GM23338 (cell line): ENCODE measurements around the gene RAP2A. TPM values are rescaled to one million over a fixed set of nuclear protein-coding genes. Genes with fewer than 3 reads are reported as not detected.

Experiments
- ATAC-seq: fragments of 200-7000 bp; cut with Tn5 transposase; 3 replicates; pipeline ENCODE4 v1.9.1; 2020
- DNase-seq: peaks from one replicate; pipeline ENCODE4 v3.0.0-alpha.2; 2015; ENCODE audit warnings: low spot score
- H2AFZ ChIP-seq: fragments of 200-600 bp; sonication (generic); 2 replicates; pipeline ENCODE4 v1.8.0; 2016; ENCODE audit warnings: antibody characterized with exemption, mild to moderate bottlenecking, moderate library complexity
- H3F3A ChIP-seq: fragments of 200-600 bp; sonication (generic); replicated peaks from 2 replicates; pipeline ENCODE4 v1.8.0; 2017; ENCODE audit warnings: antibody characterized with exemption, mixed run types, low read depth
- H3K27ac ChIP-seq: fragments of 200-600 bp; sonication (generic); 2 replicates; pipeline ENCODE4 v1.6.1; 2016; ENCODE audit warnings: low read depth
- H3K27me3 ChIP-seq: fragments of 200-600 bp; sonication (generic); 2 replicates; pipeline ENCODE4 v1.8.0; 2016; ENCODE audit warnings: mild to moderate bottlenecking, mixed run types, moderate library complexity; ENCODE audit not compliant: insufficient read depth
- H3K36me3 ChIP-seq: fragments of 200-600 bp; sonication (generic); 2 replicates; pipeline ENCODE4 v1.8.0; 2016; ENCODE audit warnings: mild to moderate bottlenecking; ENCODE audit not compliant: insufficient read depth
- H3K4me1 ChIP-seq: fragments of 200-600 bp; sonication (generic); 2 replicates; pipeline ENCODE4 v1.8.0; 2016; ENCODE audit warnings: mild to moderate bottlenecking, moderate library complexity; ENCODE audit not compliant: insufficient read depth
- H3K4me2 ChIP-seq: fragments of 200-600 bp; sonication (generic); 2 replicates; pipeline ENCODE4 v1.7.1; 2017; ENCODE audit warnings: mixed run types
- H3K4me3 ChIP-seq: fragments of 200-600 bp; sonication (generic); 2 replicates; pipeline ENCODE4 v1.6.1; 2016; ENCODE audit warnings: mixed run types
- H3K79me2 ChIP-seq: fragments of 200-600 bp; sonication (generic); replicated peaks from 2 replicates; pipeline ENCODE4 v1.8.0; 2017; ENCODE audit warnings: mild to moderate bottlenecking; ENCODE audit not compliant: insufficient read depth
- H3K9me2 ChIP-seq: fragments of 200-600 bp; sonication (generic); 2 replicates; pipeline ENCODE4 v1.8.0; 2017; ENCODE audit not compliant: insufficient read depth
- H4K20me1 ChIP-seq: fragments of 200-600 bp; sonication (generic); replicated peaks from 2 replicates; pipeline ENCODE4 v1.8.0; 2017; ENCODE audit warnings: mild to moderate bottlenecking; ENCODE audit not compliant: insufficient read depth
- H3K27ac Mint-ChIP-seq: 2 replicates; pipeline ENCODE4 v1.8.0; 2020; ENCODE audit warnings: inconsistent platforms, mild to moderate bottlenecking, moderate library complexity, mixed read lengths
- H3K27me3 Mint-ChIP-seq: 3 replicates; pipeline ENCODE4 v1.8.0; 2022; ENCODE audit warnings: low read depth, mild to moderate bottlenecking, moderate library complexity, mixed read lengths, inconsistent platforms; ENCODE audit not compliant: insufficient read depth, poor library complexity
- H3K36me3 Mint-ChIP-seq: 3 replicates; pipeline ENCODE4 v1.8.0; 2021; ENCODE audit warnings: low read depth, mild to moderate bottlenecking, inconsistent platforms, moderate library complexity, mixed read lengths
- H3K4me1 Mint-ChIP-seq: 3 replicates; pipeline ENCODE4 v1.8.0; 2020; ENCODE audit warnings: mild to moderate bottlenecking, inconsistent platforms, mixed read lengths
- H3K4me3 Mint-ChIP-seq: 3 replicates; pipeline ENCODE4 v1.8.0; 2021; ENCODE audit warnings: moderate library complexity, mild to moderate bottlenecking, inconsistent platforms, mixed read lengths
- H3K9me3 Mint-ChIP-seq: 3 replicates; pipeline ENCODE4 v1.8.0; 2020; ENCODE audit warnings: moderate library complexity, mild to moderate bottlenecking, inconsistent platforms, mixed read lengths
- CREB1 ChIP-seq: fragments of 250-450 bp; sonication (Bioruptor Pico); IDR thresholded peaks from 2 replicates; pipeline ENCODE4 v1.5.0; 2020; ENCODE audit warnings: low read depth, mild to moderate bottlenecking, moderate library complexity
- EZH2 ChIP-seq: fragments of 200-600 bp; sonication (generic); IDR thresholded peaks from one replicate; pipeline ENCODE4 v1.8.0; 2017; ENCODE audit warnings: antibody characterized with exemption, mild to moderate bottlenecking, low read depth; ENCODE audit not compliant: unreplicated experiment
- EZH2phosphoT487 ChIP-seq: fragments of 200-600 bp; sonication (generic); IDR thresholded peaks from one replicate; pipeline ENCODE4 v1.8.1; 2018; ENCODE audit warnings: antibody characterized with exemption; ENCODE audit not compliant: unreplicated experiment
- POLR2AphosphoS5 ChIP-seq: IDR thresholded peaks from 2 replicates; pipeline ENCODE4 v1.6.1; 2016; ENCODE audit warnings: antibody characterized with exemption, low read depth
- STAT1 ChIP-seq: IDR thresholded peaks from one replicate; pipeline ENCODE4 v1.6.1; 2016; ENCODE audit warnings: antibody characterized with exemption; ENCODE audit not compliant: unreplicated experiment
- ZNF114 ChIP-seq: fragments of 250-450 bp; sonication (Bioruptor Pico); IDR thresholded peaks from 2 replicates; pipeline ENCODE4 v1.5.0; 2020; ENCODE audit warnings: mild to moderate bottlenecking, moderate library complexity
- ZNF331 ChIP-seq: fragments of 250-450 bp; sonication (Bioruptor Pico); IDR thresholded peaks from 2 replicates; pipeline ENCODE4 v1.5.0; 2020; ENCODE audit warnings: low read depth, mild to moderate bottlenecking, moderate library complexity
- polyA plus RNA-seq: library from polyadenylated mRNA; unstranded; fragments of >200 nt; fragmentation: Nextera tagmentation; extraction: Ambion mirVana; gene quantifications from 2 replicates; pipeline ENCODE4 v1.2.1, GENCODE V29; 2016
- total RNA-seq: library from RNA; depleted of rRNA; stranded (reverse); fragments of >200 nt; shearing (Covaris generic); gene quantifications from 2 replicates; pipeline ENCODE4 v1.2.3, GENCODE V29; 2014
- TF ChIP-seq, protein P1 (sequence below): fragments of 250-450 bp; sonication (Bioruptor Pico); IDR thresholded peaks from 2 replicates; pipeline ENCODE4 v1.5.0; 2020; ENCODE audit warnings: mild to moderate bottlenecking, moderate library complexity
- TF ChIP-seq, protein P2 (sequence below): IDR thresholded peaks from 2 replicates; pipeline ENCODE4 v1.6.1; 2016; ENCODE audit warnings: antibody characterized with exemption
- TF ChIP-seq, protein P3 (sequence below): IDR thresholded peaks from one replicate; pipeline ENCODE4 v1.6.1; 2018; ENCODE audit warnings: antibody characterized with exemption; ENCODE audit not compliant: unreplicated experiment
- TF ChIP-seq, protein P4 (sequence below), 2 experiments: fragments of 200-600 bp in 1 of 2; sonication (generic) in 1 of 2; conservative IDR thresholded peaks; 2 replicates each; pipeline versions ENCODE4 v1.5.1 to v1.6.1; 2016 to 2017; ENCODE audit warnings: antibody characterized with exemption in 2 of 2, low read depth in 2 of 2, mild to moderate bottlenecking in 2 of 2, moderate library complexity in 1 of 2

RAP2A gene
- total and polyA plus RNA-seq, 2 experiments from 2014 or later = 10.4 to 35.3 TPM

DNA sequence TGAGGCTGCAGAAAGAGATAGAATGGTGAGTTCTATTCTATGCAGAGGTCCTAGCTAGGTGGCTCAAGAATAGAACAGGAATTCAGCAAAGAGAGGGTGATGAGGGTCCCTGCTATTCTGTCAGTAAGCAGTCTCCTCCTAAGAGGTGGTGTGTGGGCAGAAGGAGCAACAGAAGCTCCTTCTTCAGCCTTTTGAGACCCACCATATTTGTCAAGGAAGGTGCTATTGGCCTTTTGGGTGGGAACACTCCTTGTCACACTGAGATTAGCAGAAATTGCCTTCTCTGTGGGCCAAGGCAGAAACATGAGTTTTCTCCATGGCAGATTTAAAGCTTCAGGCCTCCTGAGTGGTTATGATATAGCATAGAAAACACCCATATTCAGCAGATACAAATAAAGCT is 39.4 kb upstream of the RAP2A start (continued):
- TF ChIP-seq, protein P1, sequence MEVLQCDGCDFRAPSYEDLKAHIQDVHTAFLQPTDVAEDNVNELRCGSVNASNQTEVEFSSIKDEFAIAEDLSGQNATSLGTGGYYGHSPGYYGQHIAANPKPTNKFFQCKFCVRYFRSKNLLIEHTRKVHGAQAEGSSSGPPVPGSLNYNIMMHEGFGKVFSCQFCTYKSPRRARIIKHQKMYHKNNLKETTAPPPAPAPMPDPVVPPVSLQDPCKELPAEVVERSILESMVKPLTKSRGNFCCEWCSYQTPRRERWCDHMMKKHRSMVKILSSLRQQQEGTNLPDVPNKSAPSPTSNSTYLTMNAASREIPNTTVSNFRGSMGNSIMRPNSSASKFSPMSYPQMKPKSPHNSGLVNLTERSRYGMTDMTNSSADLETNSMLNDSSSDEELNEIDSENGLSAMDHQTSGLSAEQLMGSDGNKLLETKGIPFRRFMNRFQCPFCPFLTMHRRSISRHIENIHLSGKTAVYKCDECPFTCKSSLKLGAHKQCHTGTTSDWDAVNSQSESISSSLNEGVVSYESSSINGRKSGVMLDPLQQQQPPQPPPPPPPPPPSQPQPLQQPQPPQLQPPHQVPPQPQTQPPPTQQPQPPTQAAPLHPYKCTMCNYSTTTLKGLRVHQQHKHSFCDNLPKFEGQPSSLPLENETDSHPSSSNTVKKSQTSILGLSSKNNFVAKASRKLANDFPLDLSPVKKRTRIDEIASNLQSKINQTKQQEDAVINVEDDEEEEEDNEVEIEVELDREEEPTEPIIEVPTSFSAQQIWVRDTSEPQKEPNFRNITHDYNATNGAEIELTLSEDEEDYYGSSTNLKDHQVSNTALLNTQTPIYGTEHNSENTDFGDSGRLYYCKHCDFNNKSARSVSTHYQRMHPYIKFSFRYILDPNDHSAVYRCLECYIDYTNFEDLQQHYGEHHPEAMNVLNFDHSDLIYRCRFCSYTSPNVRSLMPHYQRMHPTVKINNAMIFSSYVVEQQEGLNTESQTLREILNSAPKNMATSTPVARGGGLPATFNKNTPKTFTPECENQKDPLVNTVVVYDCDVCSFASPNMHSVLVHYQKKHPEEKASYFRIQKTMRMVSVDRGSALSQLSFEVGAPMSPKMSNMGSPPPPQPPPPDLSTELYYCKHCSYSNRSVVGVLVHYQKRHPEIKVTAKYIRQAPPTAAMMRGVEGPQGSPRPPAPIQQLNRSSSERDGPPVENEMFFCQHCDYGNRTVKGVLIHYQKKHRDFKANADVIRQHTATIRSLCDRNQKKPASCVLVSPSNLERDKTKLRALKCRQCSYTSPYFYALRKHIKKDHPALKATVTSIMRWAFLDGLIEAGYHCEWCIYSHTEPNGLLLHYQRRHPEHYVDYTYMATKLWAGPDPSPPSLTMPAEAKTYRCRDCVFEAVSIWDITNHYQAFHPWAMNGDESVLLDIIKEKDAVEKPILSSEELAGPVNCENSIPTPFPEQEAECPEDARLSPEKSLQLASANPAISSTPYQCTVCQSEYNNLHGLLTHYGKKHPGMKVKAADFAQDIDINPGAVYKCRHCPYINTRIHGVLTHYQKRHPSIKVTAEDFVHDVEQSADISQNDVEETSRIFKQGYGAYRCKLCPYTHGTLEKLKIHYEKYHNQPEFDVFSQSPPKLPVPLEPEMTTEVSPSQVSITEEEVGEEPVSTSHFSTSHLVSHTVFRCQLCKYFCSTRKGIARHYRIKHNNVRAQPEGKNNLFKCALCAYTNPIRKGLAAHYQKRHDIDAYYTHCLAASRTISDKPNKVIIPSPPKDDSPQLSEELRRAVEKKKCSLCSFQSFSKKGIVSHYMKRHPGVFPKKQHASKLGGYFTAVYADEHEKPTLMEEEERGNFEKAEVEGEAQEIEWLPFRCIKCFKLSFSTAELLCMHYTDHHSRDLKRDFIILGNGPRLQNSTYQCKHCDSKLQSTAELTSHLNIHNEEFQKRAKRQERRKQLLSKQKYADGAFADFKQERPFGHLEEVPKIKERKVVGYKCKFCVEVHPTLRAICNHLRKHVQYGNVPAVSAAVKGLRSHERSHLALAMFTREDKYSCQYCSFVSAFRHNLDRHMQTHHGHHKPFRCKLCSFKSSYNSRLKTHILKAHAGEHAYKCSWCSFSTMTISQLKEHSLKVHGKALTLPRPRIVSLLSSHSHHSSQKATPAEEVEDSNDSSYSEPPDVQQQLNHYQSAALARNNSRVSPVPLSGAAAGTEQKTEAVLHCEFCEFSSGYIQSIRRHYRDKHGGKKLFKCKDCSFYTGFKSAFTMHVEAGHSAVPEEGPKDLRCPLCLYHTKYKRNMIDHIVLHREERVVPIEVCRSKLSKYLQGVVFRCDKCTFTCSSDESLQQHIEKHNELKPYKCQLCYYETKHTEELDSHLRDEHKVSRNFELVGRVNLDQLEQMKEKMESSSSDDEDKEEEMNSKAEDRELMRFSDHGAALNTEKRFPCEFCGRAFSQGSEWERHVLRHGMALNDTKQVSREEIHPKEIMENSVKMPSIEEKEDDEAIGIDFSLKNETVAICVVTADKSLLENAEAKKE = no peak
- TF ChIP-seq EZH2 (no peak), EZH2phosphoT487 (no peak), POLR2AphosphoS5 (no peak), ZNF114 (CRISPR knock-in tag) (no peak), STAT1 (no peak)

DNA sequence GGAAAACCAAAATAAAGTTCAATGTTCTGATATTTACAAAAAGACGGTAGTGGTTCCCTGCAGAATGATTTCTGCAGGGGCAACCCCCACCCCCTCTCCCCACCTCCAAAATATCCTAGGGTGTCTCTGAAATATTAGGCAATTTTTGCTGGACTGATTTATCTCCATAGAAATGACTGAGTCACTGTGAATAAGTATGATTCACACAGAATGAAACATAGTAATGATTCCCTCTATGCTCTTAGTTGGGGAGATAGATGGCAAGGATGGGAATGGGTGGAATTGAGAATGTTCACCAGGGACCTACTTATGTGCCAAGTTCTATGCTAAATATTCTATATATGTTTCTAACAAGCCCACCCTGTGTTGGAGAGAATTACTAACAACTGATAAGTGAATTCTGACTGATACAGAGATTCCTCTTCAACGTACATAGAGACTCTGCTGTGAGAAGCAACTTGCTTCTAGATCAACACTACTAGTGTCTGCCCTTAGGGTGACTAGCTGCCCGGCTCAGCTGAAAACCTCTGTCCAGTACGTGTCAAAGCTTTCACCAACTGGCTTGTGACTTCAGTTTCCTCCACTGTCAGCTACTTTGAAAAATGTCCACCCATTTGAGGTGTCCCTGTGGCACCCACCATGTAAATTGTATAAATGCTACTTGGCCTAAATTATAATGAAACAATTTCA is 38.4 kb upstream of the RAP2A start:
- Histone ChIP-seq H3K27ac (no peak overlapping the region), H3K9me2 (0 out of 2 replicates have a peak, but pooled peaks cover 3% of the 10 kb centered on the region), H3K27me3 (no peaks in the 10 kb centered on the region), H3K79me2 (no peaks in the 10 kb centered on the region), H4K20me1 (no peaks in the 10 kb centered on the region), H3K4me2 (no peak overlapping the region), H2AFZ (no peak overlapping the region), H3F3A (no peaks in the 10 kb centered on the region), H3K4me3 (no peak overlapping the region), H3K36me3 (no peaks in the 10 kb centered on the region), H3K4me1 (peaks cover 4% of the 10 kb centered on the region; the same call in 1 of the 2 replicates)
- H3K36me3 Mint-ChIP-seq = no peaks in the 10 kb centered on the region
- no peaks in the 10 kb centered on the region for H3K4me1 Mint-ChIP-seq
- DNase-seq = no peak
- no peak overlapping the region for H3K4me3 Mint-ChIP-seq
- H3K27ac Mint-ChIP-seq = no peak overlapping the region
- H3K27me3 Mint-ChIP-seq = no peaks in the 10 kb centered on the region
- no peaks in the 10 kb centered on the region for H3K9me3 Mint-ChIP-seq
- no peak for ATAC-seq
- TF ChIP-seq, protein P2, sequence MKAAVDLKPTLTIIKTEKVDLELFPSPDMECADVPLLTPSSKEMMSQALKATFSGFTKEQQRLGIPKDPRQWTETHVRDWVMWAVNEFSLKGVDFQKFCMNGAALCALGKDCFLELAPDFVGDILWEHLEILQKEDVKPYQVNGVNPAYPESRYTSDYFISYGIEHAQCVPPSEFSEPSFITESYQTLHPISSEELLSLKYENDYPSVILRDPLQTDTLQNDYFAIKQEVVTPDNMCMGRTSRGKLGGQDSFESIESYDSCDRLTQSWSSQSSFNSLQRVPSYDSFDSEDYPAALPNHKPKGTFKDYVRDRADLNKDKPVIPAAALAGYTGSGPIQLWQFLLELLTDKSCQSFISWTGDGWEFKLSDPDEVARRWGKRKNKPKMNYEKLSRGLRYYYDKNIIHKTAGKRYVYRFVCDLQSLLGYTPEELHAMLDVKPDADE = no peak
- TF ChIP-seq, protein P3, sequence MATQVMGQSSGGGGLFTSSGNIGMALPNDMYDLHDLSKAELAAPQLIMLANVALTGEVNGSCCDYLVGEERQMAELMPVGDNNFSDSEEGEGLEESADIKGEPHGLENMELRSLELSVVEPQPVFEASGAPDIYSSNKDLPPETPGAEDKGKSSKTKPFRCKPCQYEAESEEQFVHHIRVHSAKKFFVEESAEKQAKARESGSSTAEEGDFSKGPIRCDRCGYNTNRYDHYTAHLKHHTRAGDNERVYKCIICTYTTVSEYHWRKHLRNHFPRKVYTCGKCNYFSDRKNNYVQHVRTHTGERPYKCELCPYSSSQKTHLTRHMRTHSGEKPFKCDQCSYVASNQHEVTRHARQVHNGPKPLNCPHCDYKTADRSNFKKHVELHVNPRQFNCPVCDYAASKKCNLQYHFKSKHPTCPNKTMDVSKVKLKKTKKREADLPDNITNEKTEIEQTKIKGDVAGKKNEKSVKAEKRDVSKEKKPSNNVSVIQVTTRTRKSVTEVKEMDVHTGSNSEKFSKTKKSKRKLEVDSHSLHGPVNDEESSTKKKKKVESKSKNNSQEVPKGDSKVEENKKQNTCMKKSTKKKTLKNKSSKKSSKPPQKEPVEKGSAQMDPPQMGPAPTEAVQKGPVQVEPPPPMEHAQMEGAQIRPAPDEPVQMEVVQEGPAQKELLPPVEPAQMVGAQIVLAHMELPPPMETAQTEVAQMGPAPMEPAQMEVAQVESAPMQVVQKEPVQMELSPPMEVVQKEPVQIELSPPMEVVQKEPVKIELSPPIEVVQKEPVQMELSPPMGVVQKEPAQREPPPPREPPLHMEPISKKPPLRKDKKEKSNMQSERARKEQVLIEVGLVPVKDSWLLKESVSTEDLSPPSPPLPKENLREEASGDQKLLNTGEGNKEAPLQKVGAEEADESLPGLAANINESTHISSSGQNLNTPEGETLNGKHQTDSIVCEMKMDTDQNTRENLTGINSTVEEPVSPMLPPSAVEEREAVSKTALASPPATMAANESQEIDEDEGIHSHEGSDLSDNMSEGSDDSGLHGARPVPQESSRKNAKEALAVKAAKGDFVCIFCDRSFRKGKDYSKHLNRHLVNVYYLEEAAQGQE = no peak
- TF ChIP-seq ZNF331 (CRISPR knock-in tag) (no peak), CREB1 (CRISPR knock-in tag) (no peak)
- TF ChIP-seq, protein P4, sequence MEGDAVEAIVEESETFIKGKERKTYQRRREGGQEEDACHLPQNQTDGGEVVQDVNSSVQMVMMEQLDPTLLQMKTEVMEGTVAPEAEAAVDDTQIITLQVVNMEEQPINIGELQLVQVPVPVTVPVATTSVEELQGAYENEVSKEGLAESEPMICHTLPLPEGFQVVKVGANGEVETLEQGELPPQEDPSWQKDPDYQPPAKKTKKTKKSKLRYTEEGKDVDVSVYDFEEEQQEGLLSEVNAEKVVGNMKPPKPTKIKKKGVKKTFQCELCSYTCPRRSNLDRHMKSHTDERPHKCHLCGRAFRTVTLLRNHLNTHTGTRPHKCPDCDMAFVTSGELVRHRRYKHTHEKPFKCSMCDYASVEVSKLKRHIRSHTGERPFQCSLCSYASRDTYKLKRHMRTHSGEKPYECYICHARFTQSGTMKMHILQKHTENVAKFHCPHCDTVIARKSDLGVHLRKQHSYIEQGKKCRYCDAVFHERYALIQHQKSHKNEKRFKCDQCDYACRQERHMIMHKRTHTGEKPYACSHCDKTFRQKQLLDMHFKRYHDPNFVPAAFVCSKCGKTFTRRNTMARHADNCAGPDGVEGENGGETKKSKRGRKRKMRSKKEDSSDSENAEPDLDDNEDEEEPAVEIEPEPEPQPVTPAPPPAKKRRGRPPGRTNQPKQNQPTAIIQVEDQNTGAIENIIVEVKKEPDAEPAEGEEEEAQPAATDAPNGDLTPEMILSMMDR (conservative IDR thresholded peaks at IDR 0.05; ENCODE audit: low read depth in 2 of 2) = no peak
